Aorta (tissue), 4 donors: Measurements from ENCODE around the gene CACNA1B. TPM values are rescaled to one million over a fixed set of nuclear protein-coding genes. Genes with fewer than 3 reads are reported as not detected.

Source experiments
- microRNA-seq, 2 donors: library from miRNA; unstranded; fragments of <30 nt; microRNA quantifications; one replicate each; pipeline ENCODE4 v1.2.0, GENCODE V29; 2020
- polyA plus RNA-seq, 2 donors: library from polyadenylated mRNA; stranded (reverse); fragments of 200-250 nt; gene quantifications; one replicate each; pipeline ENCODE4 v1.2.3, GENCODE V29; 2013
- total RNA-seq, 2 donors: library from RNA; stranded (reverse); fragmentation: NEBNext Ultra II Directional; extraction: Animal tissue kit (Norgen Biotek cat#: 25700); gene quantifications; one replicate each; pipeline ENCODE4 v1.2.1, GENCODE V29; 2021
- donor health status: healthy with polysubstance abuse.
- donor health status: Bipolar disorder and iron deficiency.
- donor health status: DM: no; HTN: no; CAD: no.
- donor health status: DM: yes; HTN: yes; CAD: no.

Gene CACNA1B
- total and polyA plus RNA-seq, 4 donors, result under 0.01 to 0.05 (median 0.03) TPM; not detected in 1

Small RNA genes lying within 50 kb of the gene (microRNA-seq; reads per million reads assigned to microRNA genes)
- 0 reads per million in 2 donors for gene MIR602
